Subcutaneous preadipocyte (primary cell): ENCODE results near the gene ZNF491. TPM values are rescaled to one million over a fixed set of nuclear protein-coding genes. Genes with fewer than 3 reads are reported as not detected.

Experiments
- total RNA-seq: library from RNA; depleted of rRNA; stranded (reverse); fragments of >200 nt; gene quantifications from 2 replicates; pipeline ENCODE4 v1.2.3, GENCODE V29; 2012

ZNF491 gene
- total RNA-seq, result 0.20 and 1.1 TPM in 2 replicates

DNA sequence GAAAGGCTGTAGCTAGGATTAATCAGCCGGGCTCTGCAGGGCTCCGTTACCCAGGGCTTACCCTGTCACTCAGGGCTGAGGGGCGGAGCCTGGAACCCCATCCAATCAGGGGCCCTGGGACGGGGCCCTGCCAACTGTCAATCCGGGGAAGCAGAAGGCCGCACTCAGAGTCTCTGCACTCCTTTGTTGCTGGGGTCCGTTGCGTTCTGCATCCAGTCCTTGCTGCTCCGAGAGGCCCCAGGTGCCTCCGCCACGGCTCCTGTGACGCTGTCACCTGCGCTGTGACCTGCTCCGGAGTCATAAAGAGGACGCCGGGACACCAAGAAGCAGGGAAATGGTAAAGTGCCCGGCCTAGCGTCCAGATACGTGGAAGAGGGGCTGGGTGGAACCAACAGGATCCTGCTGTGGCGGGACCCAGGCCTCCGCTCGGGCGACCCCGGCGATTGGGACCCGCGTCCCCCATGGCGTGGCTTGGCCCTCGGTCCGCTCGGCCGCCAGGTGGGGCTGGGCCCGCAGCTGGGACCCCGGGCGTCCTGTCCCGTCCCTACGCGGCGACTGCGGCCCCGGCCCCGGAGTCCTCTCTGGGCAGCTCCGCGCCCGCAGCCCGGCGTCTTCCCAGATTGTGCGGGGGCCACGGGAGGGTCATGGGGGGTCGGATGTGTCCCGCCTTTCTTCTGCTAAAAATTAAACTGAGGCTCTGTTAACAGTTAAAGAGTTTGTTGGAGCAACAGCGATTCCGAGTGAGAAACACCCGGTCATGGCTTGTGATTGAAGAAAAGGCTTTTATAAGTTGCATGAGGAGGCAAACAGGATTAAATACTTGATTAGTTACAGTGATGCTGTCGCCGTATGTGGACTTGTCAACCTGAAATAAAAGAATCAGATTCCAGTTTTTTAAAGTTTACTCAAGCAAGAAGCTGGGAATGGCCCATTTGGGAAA lies at the start of gene ZNF491:
Gene ZNF491 (plus strand): TSS at position 133 of the 940 bp plus-strand sequence. CDS start 7,431 bp downstream, outside the sequence.

GRCh38 chr19:11766597-11767591 lies 31.4 kb upstream of the ZNF491 start, which contains the start of gene ZNF441:
TSS of gene ZNF441 (plus strand) at chr19:11767000. CDS start at chr19:11767194, 194 bp downstream.

DNA sequence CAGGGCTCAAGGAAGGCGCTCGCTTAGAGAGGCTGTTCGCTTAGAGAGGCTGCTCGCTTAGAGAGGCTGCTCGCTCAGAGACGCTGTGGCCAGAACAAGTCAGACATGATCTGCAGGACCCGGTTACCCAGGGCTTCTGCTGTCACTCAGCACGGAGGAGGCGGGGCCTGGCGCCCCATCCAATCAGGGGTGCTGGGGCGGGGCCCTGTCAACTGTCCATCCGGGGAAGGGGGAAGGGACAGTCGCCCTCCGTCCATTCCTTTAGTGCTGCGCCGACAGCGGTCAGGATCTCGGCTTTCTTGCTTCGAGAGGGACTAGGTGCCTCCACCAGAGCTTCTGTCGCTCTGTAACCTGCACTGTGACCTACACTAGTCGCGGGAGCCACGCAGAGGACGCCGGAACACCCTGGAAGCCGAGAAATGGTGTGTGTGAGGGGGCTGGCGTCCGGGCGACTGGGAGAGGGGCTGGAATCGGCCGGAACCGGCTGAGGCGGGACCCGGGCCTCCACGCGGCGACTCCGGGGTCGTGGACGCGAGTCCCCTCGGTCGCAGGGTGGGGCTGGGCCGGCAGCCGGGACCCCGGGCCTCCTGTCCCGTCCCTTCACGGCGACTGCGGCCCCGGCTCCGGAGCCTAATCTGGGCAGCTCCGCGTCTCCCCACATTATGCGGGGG lies 15.8 kb downstream of the ZNF491 start, which contains the start of gene ZNF440:
Gene ZNF440 (plus strand): TSS at position 245 of the 671 bp plus-strand sequence. CDS start 175 bp downstream, at position 420.

GRCh38 chr19:11848594-11849469 lies 50.5 kb downstream of the ZNF491 start, which contains the start of gene ZNF439:
TSS of gene ZNF439 (plus strand) at chr19:11848726. CDS start at chr19:11848868, 142 bp downstream.

Other genes with a start within 250 kb of the ZNF491 start
- 37.1 and 38.9 TPM in 2 replicates for gene ELOF1, start 239.3 kb upstream of the ZNF491 start, total RNA-seq
- gene ACP5, start 220.9 kb upstream of the ZNF491 start, total RNA-seq, result 0.20 and 0.37 TPM in 2 replicates
- 9.2 and 10.3 TPM in 2 replicates for gene ZNF627, start 201.0 kb upstream of the ZNF491 start, total RNA-seq
- 1.5 and 2.5 TPM in 2 replicates for gene ZNF823, start 59.6 kb upstream of the ZNF491 start, total RNA-seq
- 4.8 and 5.7 TPM in 2 replicates for gene ZNF441, start 31.5 kb upstream of the ZNF491 start, total RNA-seq
- gene ZNF440, start 15.8 kb downstream of the ZNF491 start, total RNA-seq, result 6.8 and 7.0 TPM in 2 replicates
- gene ZNF439, start 50.2 kb downstream of the ZNF491 start, total RNA-seq, result 0.20 and 0.37 TPM in 2 replicates
- 0.20 and 0.73 TPM in 2 replicates for gene ZNF69, start 89.3 kb downstream of the ZNF491 start, total RNA-seq
- 5.1 and 5.9 TPM in 2 replicates for gene ZNF700, start 126.6 kb downstream of the ZNF491 start, total RNA-seq
- 0.20 and 0.37 TPM in 2 replicates for gene ZNF763, start 166.5 kb downstream of the ZNF491 start, total RNA-seq
- gene ZNF433, start 237.2 kb downstream of the ZNF491 start, total RNA-seq, result 0.98 and 1.5 TPM in 2 replicates